Mesenteric fat pad (tissue), 1 donor: ENCODE data around the gene ARHGEF7. TPM values are rescaled to one million over a fixed set of nuclear protein-coding genes. Genes with fewer than 3 reads are reported as not detected.

ENCODE experiments used
- DNase-seq: peaks from one replicate; pipeline ENCODE4 v3.0.0-alpha.2; 2020; ENCODE audit warnings: low spot score
- total RNA-seq: library from RNA; stranded (reverse); fragmentation: NEBNext Ultra II Directional; extraction: Animal tissue kit (Norgen Biotek cat#: 25700); gene quantifications from one replicate; pipeline ENCODE4 v1.2.1, GENCODE V29; 2021
- donor health status: DM: yes; HTN: yes; CAD: no.

ARHGEF7 gene
- total RNA-seq, 1 donor from 2014 or later = 95.6 TPM

DNA sequence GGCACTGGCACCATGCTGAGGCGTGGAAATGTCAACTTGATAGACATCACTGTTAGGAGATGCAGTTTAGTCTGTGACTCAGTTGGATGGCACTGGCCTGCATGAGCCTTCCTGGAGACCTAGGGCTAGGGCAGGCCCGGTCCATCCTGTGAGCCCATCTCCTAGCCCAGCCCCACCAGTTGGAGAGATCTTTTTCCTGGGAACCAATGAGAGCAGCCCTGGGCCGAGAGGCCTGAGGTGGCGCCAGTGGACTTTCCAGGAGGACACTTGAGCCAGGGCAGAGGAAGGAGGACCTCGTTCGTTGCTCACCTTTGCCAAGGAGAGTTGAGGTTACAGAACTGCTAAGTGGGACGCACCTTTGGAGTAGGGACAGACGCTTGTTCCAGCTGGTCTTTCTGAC, 104.8 kb downstream of the ARHGEF7 start:
- DNase-seq = no peak

GRCh38 chr13:111225166-111225565, 110.1 kb downstream of the ARHGEF7 start:
- DNase-seq = no peak

DNA sequence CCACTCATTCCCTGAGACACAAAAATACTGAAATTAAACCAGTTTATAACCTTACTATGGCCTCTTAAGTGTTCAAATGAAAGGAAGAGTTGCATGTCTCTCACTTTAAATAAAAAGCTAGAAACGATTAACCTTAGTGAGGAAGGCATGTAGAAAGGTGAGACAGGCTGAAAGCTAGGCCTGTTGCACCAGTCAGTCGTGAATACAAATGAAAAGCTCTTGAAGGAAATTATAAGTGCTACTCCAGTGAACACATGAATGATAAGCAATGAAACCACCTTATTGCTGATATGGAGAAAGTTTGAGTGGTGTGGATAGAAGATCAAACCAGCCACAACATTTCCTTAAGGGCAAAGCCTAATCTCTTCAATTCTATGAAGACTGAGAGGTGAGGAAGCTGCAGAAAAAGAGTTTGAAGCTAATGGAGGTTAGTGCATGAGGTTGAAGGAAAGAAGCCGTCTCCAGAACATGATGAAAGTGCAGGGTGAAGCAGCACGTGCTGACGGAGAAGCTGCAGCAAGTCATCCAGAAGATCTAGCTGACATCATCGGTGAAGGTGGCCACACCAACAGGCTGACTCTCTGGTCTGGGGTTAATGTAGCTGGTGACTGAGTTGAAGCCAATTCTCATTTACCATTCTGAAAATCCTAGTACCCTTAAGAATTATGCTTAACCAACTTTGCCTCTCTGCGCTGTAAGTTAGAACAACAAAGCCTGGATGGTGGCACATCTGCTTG, 110.9 kb downstream of the ARHGEF7 start:
- DNase-seq = no peak

- DNase-seq = no peak
Measured at GRCh38 chr13:111227405-111227804, 112.3 kb downstream of the ARHGEF7 start.

DNA sequence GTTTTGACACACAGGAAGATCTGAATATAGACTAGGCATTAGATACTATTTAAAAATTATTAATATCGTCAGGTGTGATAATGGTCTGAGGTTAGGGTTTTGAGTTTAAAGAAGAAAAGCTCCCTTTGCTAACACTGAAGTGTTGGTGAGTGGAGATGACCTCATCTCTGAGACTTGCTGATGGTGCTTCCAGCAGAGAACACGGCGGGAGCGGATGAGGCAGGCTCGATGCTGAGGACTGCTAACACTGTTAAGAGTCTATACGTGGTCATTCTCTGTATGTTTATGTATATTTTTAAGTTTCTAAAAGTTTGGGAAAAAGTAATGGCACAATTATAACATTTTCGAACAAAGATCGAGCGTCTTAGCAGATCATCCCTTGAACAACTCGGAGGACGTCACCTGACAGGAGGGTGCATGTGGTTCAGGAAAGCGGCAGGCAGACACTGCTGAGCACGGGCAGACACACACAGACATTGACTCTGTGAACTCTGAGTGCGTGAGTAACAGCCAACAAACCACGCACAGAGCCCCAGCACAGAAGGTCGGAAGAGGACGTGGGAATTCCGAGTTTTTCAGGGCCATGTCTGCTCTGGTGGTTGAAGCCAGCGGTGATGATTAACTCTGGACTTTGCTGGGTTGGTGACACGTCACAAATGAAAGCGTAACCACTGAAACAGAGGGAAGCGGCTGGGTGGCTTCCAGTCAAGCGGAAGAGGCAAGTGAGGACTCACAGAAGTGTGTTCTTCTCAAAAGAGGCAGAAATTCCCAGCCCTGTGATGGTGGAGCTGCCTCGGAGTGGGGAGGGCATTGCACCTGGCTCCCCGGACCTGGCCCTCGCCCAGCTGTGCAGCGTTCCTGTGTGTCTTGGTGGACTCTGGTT, 113.4 kb downstream of the ARHGEF7 start:
- no peak for DNase-seq

DNA sequence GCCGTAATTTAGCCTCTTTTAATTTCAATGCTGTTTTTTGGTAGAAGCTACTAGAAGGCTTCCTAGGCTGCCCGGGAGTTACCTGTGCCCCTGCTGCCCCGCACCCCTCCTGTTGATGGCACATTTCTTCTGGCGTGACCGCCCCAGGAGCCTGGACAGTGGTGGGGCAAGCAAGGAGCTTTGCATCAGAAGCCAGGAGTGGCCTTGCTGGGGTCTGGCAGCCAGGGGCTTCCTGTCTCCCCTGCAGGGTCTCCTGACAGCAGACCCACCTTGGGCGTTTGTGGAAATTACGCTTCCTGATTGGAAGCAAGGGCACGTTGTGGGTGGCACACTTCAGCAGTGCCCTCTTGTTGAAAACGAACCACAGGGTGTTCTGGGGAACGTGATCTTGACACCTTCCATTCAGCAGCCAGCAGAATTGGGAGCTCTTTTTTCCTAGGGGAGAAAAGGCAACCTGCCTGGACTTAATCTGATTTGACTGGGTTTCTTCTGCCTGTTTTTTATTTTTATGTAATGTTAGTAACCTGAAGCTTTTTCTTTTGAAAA, 115.3 kb downstream of the ARHGEF7 start:
- DNase-seq = no peak

GRCh38 chr13:111232191-111232590, 117.1 kb downstream of the ARHGEF7 start:
- DNase-seq = no peak

DNA sequence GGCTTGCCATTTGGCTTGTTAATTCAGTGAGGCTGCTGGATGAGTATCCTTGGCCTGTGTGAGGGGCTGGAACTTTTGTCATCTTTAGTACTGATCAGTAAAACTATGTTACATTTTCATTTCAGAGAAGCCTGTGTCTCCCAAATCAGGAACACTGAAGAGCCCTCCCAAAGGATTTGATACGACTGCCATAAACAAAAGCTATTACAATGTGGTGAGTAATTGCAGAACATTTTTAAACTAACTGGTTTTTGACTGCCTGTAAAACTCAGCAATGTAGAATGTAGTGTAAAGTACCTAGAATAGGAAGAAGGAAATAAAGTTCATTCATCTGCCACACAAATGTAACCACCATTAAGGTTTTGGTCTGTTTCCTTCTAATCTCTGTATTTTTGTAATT, 118.0 kb downstream of the ARHGEF7 start:
- no peak for DNase-seq

GRCh38 chr13:111239764-111240670, 124.9 kb downstream of the ARHGEF7 start:
- no peak for DNase-seq

- no peak for DNase-seq
Measured at GRCh38 chr13:111241006-111241755, 126.1 kb downstream of the ARHGEF7 start.

GRCh38 chr13:111241862-111242261, 126.8 kb downstream of the ARHGEF7 start:
- DNase-seq = no peak

- no peak for DNase-seq
Measured at GRCh38 chr13:111242585-111242984, 127.5 kb downstream of the ARHGEF7 start.

GRCh38 chr13:111243981-111244380, 128.9 kb downstream of the ARHGEF7 start:
- DNase-seq = no peak

DNA sequence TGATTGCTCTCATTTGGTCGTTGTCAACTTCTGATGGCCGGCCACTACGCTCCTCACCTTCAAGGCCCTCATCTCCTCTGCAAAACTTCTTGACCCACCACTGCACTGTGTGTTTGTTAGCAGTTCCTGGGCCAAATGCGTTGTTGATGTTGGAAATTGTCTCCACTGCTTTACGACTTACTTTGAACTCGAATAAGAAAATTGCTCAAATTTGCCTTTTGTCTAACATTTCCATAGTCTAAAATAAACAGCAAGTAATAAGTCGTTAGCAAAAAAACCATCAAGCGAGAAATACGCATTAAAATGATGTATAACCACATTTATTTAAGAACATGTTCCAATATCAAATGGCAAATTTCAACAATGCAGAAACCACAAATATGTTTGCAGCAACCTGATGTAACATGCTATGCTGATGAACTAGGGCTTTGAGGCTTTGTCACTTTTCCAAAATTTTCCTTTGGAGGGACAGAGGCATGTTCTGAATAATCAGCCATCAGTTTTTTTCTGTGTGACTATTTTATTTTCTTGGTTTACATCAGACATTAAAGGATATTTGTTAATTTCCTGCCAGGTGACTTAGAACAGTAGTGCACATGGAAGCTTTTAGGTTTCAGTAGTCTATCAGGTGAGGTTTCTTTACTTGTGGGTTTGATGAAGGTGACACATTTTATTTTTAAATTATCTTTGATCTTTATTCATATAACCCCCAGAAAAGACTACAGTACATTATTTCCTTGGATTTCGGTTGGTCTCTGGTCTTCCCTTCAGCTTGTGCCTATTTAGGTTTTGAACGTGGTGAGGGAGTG, 130.7 kb downstream of the ARHGEF7 start:
- no peak for DNase-seq

DNA sequence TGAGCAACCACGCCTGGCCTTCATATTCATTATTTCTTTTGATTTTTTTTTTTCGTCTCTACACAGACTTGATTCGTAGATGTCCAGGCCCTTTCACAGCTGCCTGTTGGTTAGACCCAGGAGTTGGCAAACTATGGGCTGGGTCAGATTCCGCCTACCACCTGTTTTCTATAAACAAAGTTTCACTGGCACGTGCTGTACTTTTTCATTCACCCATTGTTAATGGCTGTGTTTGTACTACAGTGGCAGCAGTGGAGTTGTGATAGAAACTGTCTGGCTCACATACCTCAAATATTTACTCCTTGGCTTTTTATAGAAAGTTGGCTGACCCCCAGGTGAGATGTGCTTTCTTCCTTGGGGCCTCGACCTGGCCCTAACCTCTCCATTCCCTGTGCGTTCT, 132.4 kb downstream of the ARHGEF7 start:
- no peak for DNase-seq

GRCh38 chr13:111248822-111249221, 133.7 kb downstream of the ARHGEF7 start:
- no peak for DNase-seq

- DNase-seq = no peak
Measured at GRCh38 chr13:111249637-111250360, 134.7 kb downstream of the ARHGEF7 start.

GRCh38 chr13:111251646-111252445, 136.7 kb downstream of the ARHGEF7 start:
- DNase-seq = no peak
